ENCODE measurements around the gene RAB9A.

RAB9A gene

GRCh38 chrX:13733506-13733905, 44.6 kb downstream of the RAB9A start:
- TF ChIP-seq POLR2A (IDR thresholded peaks at IDR 0.05; ENCODE audit: low read length) (no peak), GATA1 (IDR thresholded peaks at IDR 0.05; ENCODE audit: low read depth, low read length) (no peak)
- no peak for DNase-seq

DNA sequence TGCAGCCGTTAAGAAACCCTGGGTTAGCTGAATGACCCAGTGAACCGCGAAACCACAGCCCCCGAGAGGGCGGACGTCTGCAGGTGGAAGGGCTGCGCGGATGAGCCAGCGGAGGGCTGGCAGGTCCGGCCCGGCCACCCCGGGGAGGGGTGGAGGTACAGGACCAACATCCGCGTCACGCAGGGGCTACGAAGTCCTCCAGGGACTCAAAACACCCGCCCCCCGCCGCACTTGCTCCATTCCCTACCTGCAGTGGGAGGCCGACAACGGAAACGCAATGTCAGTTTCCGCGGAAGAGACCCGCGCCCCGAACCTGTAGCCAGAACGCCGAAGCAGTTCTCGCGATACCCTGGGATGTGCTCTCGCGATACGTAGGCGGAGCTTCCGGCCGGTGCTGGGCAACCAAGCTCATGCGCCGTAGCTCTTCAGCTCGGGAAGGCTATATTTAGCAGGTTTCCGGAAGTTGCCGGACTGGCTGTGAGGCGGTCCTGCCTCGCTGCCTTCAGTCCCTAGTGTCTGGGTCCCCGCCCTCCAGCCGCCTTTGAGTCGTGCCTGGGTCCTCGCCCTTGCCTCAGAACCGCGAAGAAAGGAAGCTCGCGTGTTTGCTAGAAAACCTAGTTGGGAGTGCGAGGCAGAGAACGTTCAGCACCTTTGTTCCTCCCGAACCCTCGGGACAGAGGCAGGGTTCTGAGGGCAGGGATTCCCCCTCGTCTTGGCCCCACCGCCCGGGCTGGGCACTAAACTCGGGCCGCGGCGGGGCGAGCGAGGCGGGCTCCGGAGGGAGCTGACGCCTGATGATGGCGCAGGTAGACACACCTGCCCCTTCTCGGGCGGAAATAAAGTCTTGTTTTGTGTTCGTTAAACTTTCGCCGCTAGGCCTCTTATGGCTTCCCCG, 45.6 kb downstream of the RAB9A start, which contains the start of the genes OFD1 and TRAPPC2:
TSS of gene OFD1 (plus strand) at position 471 of the 895 bp plus-strand sequence. CDS start at position 795, 324 bp downstream.
TSS of gene TRAPPC2 (minus strand) at position 343 of the 895 bp plus-strand sequence. CDS start 14,657 bp downstream, outside the sequence.
- peak; percentile 95 for DNase-seq
- TF ChIP-seq GATA1 (IDR thresholded peaks at IDR 0.05; ENCODE audit: low read depth, low read length): no peak
- peak; percentile 98 for TF ChIP-seq POLR2A (IDR thresholded peaks at IDR 0.05; ENCODE audit: low read length)

- TF ChIP-seq POLR2A (IDR thresholded peaks at IDR 0.05; ENCODE audit: low read length) (no peak), GATA1 (IDR thresholded peaks at IDR 0.05; ENCODE audit: low read depth, low read length) (no peak)
Measured at GRCh38 chrX:13741695-13742094, 52.8 kb downstream of the RAB9A start.

DNA sequence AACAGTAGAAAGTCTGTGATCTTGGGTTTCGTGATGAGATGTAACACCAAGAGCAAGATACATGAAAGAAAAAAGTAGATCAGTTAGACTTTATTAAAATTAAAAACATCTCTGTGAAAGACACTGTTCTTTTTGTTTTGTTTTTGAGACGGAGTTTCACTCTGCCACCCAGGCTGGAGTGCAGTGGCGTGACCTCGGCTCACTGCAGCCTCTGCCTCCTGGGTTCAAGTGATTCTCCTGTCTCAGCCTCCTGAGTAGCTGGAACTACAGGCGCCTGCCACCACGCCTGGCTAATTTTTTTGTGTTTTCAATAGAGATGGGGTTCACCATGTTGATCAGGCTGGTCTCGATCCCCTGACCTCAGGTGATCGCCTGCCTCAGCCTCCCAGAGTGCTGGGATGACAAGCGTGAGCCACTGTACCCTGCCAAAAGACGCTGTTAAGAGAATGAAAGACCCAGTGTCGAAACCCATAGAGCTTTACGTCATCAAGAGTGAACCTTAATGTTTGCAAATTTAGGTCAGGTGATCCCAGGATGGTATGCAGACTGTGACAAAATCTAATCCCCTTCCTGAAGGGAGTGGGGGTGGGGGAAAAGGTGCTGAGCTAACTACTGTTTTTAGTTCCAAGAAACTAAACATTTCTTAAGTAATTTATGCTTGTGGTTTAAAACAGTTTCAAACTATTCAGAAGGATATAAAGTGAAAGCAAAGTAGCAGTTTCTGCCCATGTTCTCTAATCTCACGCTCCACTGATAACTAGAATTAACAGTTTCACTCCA, 53.7 kb downstream of the RAB9A start:
- TF ChIP-seq GATA1 (IDR thresholded peaks at IDR 0.05; ENCODE audit: low read depth, low read length): no peak
- TF ChIP-seq POLR2A (IDR thresholded peaks at IDR 0.05; ENCODE audit: low read length): no peak
- DNase-seq: peak in 1 of 2 experiments; percentile 40

More at GRCh38 chrX:13741695-13742094, 52.8 kb downstream of the RAB9A start:
- DNase-seq: no peak

GRCh38 chrX:13747836-13748235, 58.9 kb downstream of the RAB9A start:
- TF ChIP-seq GATA1 (IDR thresholded peaks at IDR 0.05; ENCODE audit: low read depth, low read length) (no peak), POLR2A (IDR thresholded peaks at IDR 0.05; ENCODE audit: low read length) (no peak)
- DNase-seq: peak; percentile 52 to 66

DNA sequence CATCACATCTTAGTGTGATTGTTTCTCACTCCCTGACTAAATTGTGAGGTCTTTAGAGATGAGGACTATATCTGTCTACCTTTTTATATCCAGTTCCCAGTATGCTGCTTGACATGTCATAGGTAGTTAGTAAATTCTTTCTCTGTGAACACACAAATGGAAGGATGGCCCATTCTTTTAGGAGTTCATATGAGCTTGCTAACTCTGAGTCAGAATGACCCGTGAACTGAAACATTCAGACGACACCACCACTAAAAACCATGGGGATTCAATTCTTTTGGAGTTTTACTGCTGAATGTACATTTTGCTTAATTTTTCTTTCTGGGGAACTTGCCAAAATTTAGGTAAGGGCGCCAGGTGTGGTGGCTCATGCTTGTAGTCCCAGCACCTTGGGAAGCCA, 59.6 kb downstream of the RAB9A start:
- DNase-seq: no peak
- TF ChIP-seq GATA1 (IDR thresholded peaks at IDR 0.05; ENCODE audit: low read depth, low read length) (no peak), POLR2A (IDR thresholded peaks at IDR 0.05; ENCODE audit: low read length) (no peak)

- no peak for TF ChIP-seq GATA1 (IDR thresholded peaks at IDR 0.05; ENCODE audit: low read depth, low read length)
- no peak for TF ChIP-seq POLR2A (IDR thresholded peaks at IDR 0.05; ENCODE audit: low read length)
- peak; percentile 35 to 57 for DNase-seq
Measured at GRCh38 chrX:13750204-13750603, 61.3 kb downstream of the RAB9A start.

DNA sequence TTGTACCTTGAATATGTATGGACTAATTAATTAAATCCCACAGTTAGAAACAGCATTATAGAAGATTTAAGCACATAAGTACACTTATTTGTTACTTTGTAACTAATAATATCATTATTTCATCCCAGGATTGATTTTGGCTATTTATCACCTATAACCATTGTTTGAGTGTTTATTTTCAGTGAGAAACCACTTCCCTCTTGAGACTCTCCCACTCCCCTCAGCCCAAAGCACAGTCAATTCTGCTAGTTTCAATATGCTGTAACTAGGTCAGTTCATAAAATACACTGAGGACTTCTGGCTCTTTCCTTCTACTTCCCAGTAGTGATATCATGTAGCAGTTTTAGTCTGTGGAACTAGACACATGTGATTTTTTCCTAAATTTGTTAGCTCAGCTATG, 61.9 kb downstream of the RAB9A start:
- TF ChIP-seq GATA1 (IDR thresholded peaks at IDR 0.05; ENCODE audit: low read depth, low read length): no peak
- TF ChIP-seq POLR2A (IDR thresholded peaks at IDR 0.05; ENCODE audit: low read length): no peak
- no peak for DNase-seq

DNA sequence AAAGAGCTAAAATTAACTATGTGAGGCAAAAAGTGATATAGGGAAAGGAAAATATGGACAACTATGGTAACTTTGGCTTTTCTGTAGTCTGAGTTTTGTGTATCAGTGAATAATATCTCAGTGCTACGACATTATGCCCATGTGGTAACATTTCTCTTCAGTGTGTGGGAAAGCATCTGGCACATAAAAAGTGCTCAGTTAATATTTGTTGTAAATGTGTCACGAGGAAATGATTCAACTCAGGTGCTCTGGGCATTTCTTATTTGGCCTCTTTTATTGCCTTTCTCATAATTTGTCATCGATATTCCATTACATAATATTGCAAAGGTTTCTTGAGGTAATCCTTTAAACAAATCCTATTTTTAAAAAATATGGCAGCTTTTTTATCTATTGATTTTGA, 63.2 kb downstream of the RAB9A start:
- TF ChIP-seq POLR2A (IDR thresholded peaks at IDR 0.05; ENCODE audit: low read length): no peak
- no peak for TF ChIP-seq GATA1 (IDR thresholded peaks at IDR 0.05; ENCODE audit: low read depth, low read length)

DNA sequence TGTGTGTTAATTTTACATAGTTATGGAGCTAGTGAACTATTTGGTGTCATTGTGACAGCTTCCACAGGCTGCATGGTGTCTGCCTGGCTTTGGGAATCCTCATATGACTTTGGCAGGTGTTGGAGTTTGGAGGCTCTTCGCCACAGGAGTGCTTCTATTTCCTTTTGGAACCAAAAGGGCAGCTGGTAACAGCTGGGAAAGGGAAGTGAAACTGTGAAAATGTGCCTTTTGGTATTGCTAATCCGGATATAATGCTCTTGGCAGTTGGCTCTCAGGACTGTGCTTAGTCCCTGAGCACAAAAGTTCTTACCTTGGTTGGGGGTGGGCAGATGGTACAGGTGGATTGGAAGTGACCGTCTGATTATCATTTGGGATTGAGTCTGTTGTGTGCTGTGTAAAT, 63.7 kb downstream of the RAB9A start:
- no peak for DNase-seq
- TF ChIP-seq POLR2A (IDR thresholded peaks at IDR 0.05; ENCODE audit: low read length): no peak
- no peak for TF ChIP-seq GATA1 (IDR thresholded peaks at IDR 0.05; ENCODE audit: low read depth, low read length)

More for the DNA sequence above, 63.2 kb downstream of the RAB9A start:
- DNase-seq: no peak

- no peak for TF ChIP-seq POLR2A (IDR thresholded peaks at IDR 0.05; ENCODE audit: low read length)
- TF ChIP-seq GATA1 (IDR thresholded peaks at IDR 0.05; ENCODE audit: low read depth, low read length): no peak
- DNase-seq: no peak
Measured at GRCh38 chrX:13754765-13755164, 65.8 kb downstream of the RAB9A start.

- DNase-seq: no peak
- TF ChIP-seq POLR2A (IDR thresholded peaks at IDR 0.05; ENCODE audit: low read length): no peak
- TF ChIP-seq GATA1 (IDR thresholded peaks at IDR 0.05; ENCODE audit: low read depth, low read length): no peak
Measured at GRCh38 chrX:13755254-13755653, 66.3 kb downstream of the RAB9A start.

GRCh38 chrX:13756381-13756780, 67.5 kb downstream of the RAB9A start:
- TF ChIP-seq GATA1 (IDR thresholded peaks at IDR 0.05; ENCODE audit: low read depth, low read length) (no peak), POLR2A (IDR thresholded peaks at IDR 0.05; ENCODE audit: low read length) (no peak)
- DNase-seq: no peak

DNA sequence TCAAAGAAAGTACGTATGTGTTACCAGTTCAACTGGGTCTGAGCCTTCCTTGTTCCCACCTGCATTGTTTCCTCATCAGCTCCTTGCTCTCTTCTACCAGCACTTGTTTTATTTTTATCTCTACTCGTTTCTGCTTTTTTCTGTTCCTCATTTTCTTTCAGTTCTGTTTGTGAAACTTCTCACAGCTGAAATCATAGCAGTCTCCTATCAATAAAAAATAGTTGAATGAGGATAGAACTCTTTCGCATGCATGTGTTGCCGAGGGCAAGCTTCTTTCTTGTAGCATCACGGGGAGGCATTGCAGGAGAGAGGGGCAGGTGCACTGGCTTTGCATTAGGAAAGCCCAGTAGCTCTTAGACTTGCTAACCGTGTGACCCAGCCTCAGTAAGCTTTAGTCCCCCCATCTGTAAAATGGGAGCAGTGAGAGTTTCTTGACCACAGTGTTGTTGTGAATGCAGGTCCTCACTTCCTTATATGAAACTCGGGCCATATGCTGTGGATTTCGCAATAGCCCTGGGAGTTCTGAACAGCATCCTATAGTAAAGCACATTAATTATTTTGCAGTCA, 70.3 kb downstream of the RAB9A start:
- no peak for DNase-seq
- TF ChIP-seq POLR2A (IDR thresholded peaks at IDR 0.05; ENCODE audit: low read length) (no peak), GATA1 (IDR thresholded peaks at IDR 0.05; ENCODE audit: low read depth, low read length) (no peak)

Data from erythroblast (primary cell).